Right ventricle myocardium inferior (tissue), 1 donor: ENCODE results near the gene PID1. TPM values are rescaled to one million over a fixed set of nuclear protein-coding genes. Genes with fewer than 3 reads are reported as not detected.

Source experiments
- ATAC-seq: fragments of 200-7000 bp; cut with Tn5 transposase; one replicate; pipeline ENCODE4 v1.9.1; 2020; ENCODE audit warnings: mild to moderate bottlenecking, moderate library complexity
- DNase-seq: peaks from one replicate; pipeline ENCODE4 v3.0.0; 2021; ENCODE audit errors: missing footprints
- intact Hi-C: fragments of 100-400 bp; cut with DNase I; formaldehyde crosslinking; loops from one replicate; pipeline ENCODE4 v1.11.0; 2022
- total RNA-seq: library from RNA; stranded (reverse); fragmentation: NEBNext Ultra II Directional; extraction: Animal tissue kit (Norgen Biotek cat#: 25700); gene quantifications from one replicate; pipeline ENCODE4 v1.2.1, GENCODE V29; 2021
- donor health status: DM: no; HTN: yes; CAD: no; lungs with severe emphysema.

PID1 gene
- total RNA-seq, 1 donor from 2014 or later = 8.4 TPM

DNA sequence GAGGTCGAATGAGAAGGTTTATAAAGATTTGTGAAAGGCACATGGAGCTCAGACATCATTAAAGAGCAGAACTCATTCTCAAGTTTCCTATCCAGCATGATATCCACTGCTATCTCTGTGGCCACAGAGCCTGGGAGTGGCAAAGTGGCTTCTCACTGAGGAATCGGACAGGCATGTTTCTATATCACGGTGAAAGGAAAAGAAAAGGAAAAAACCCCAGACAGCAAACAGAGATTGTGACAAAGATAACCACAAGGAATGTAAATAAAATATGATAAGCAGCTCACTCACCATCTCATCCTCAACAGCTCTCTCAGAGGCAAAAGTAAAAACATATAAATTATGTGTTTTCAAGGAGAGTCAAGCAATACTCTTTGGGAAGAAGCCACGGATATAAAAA is 2.5 kb downstream of the PID1 start:
- DNase-seq (no peak), ATAC-seq (no peak)
- intact Hi-C loops = no loop called here

DNA sequence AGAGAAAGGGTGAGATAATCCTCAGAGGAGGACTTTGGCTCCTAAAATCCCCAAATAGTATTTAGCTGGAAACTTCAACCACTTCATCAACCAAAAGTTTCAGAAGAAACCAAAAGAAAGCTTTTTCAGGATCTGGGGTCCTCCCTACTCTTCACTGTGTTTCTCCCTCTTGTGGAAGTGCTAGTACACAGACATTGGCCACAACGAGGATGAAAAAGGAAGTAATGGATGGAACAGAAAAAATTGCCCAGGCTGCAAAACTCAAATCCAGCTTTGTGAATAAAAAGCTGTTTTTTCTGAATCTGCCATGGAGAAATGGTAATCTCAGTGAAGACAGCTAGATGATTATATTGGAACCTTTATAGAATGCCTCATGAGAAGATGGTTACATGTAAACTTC is 4.0 kb downstream of the PID1 start:
- intact Hi-C loops = no loop called here
- DNase-seq = no peak
- ATAC-seq = no peak

DNA sequence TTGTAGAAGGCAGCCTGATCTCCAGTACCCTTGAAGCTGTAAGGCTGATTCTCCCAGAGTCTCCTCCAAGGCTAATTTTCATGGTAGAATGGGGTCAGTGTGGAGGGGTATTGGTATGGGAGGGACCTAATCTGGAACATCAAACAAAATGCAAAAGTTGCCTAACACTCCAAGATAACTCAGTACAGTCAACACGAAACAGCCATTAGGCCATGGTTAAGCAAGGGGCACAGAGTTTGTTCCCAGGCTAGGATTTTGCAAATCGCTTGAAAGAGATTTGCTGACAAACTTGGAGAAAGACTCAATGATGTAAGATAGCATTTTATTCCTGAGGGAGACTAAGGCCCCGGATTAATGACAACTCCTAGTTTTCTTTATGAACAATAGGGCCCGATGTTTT is 5.4 kb downstream of the PID1 start:
- ATAC-seq (peak; percentile 76), DNase-seq (no peak)
- intact Hi-C loops = no loop called here

GRCh38 chr2:229261599-229261998 is 9.5 kb downstream of the PID1 start:
- DNase-seq = peak; percentile 60
- intact Hi-C loops = no loop called here
- peak; percentile 35 for ATAC-seq

GRCh38 chr2:229261076-229261475 is 10.0 kb downstream of the PID1 start:
- ATAC-seq (no peak), DNase-seq (no peak)
- intact Hi-C loops = no loop called here

- ATAC-seq = peak; percentile 92
- no peak for DNase-seq
These were observed 13.1 kb downstream of the PID1 start for GRCh38 chr2:229257985-229258384.

DNA sequence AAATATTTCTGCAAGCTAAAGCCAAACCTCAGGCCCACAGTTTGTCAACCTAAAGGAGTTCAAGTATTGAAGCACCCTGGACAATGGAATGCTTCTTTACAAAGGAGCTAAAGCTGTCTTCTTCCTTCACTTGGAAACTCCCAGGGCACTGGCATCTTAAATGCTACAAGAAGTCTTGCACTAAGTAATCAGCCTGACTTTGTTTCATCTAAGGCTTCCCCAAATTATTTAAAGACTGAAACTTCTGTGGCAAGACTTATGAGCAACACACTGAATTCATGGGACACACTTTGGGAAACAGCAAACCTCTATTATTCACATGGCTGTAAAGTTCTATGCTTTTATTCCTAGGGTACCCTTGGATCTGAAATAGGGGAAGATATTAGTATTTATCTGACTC is 14.7 kb downstream of the PID1 start:
- intact Hi-C loops = no loop called here
- DNase-seq (no peak), ATAC-seq (no peak)

More at GRCh38 chr2:229257985-229258384, 13.1 kb downstream of the PID1 start:
- intact Hi-C loops = no loop called here

DNA sequence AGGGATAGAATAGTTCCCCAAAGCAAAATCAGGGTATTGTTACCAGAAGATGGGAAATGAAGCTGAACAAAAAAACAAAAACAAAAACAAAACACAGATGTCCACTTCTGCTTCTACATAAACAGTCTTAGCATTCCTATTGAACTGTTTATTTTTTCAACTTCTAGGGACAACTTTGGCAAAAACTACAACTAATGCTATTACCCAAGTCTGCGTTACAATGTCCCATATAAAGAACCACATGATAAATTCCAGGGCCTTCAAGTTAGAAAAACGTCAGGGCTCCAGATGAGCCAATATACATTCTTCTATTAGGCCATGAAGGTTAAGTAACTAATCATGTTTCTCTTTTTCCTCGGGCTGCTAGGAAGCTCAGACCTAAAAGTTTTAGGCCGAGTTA is 16.9 kb downstream of the PID1 start:
- ATAC-seq (no peak), DNase-seq (no peak)
- intact Hi-C loops = no loop called here

GRCh38 chr2:229252996-229253395 is 18.1 kb downstream of the PID1 start:
- intact Hi-C loops = no loop called here
- ATAC-seq = peak; percentile 77
- DNase-seq = no peak

- no peak for ATAC-seq
- intact Hi-C loops = no loop called here
- no peak for DNase-seq
These were observed 18.8 kb downstream of the PID1 start for GRCh38 chr2:229252280-229252679.

DNA sequence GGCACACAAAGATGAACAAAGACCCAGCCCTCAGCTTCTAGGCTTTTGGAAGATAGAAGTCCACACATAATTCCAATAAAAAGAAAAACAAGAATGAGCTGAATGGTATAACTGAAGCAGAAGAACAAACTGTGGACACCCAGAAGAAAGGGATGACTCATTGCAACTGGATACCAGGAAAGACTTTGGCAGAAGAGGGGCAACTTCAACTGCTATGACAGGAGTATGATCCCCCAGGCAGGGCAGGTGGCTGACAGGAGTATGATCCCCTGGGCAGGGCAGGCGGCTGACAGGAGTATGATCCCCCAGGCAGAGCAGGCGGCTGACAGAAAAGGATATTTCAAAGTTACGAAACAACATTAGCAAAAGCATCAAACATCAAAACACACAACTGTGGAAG is 21.6 kb downstream of the PID1 start:
- no peak for ATAC-seq
- DNase-seq = no peak
- intact Hi-C loops = no loop called here

- DNase-seq (no peak), ATAC-seq (no peak)
- intact Hi-C loops = no loop called here
These were observed 24.8 kb downstream of the PID1 start for GRCh38 chr2:229246334-229246733.

GRCh38 chr2:229244975-229245374 is 26.1 kb downstream of the PID1 start:
- intact Hi-C loops = no loop called here
- ATAC-seq (peak; percentile 39), DNase-seq (no peak)

DNA sequence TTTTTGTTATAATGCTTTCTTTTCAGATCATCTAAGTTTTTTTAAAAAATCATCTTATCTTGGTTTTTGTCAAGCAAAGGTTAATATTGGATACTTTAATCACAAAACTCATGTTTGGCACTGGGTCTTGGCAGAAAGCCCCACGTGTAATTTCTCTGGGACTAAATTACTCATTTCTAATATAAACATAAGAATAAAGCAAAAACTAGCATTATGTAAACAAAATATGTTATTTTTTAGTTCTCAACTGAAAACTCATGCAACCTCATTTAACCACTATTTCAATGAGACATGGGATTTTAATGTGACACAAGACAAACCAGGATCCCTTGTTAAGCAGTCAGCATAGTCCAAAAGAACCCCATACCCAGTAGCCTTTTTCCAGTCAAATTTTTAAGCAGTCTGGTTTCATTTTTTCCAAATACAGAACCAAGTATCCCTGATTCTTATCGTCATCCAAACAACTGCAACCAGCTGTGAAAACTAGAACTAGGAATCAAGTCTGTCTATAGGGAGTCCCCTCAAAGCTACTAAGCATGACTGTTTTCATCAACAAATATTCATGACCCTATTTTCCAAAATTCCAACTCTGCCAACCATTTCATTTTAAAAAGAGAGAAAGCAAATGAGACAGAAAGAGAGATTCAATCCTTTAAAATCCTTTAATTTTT is 27.1 kb downstream of the PID1 start:
- ATAC-seq = peak; percentile 34
- intact Hi-C loops = no loop called here

DNA sequence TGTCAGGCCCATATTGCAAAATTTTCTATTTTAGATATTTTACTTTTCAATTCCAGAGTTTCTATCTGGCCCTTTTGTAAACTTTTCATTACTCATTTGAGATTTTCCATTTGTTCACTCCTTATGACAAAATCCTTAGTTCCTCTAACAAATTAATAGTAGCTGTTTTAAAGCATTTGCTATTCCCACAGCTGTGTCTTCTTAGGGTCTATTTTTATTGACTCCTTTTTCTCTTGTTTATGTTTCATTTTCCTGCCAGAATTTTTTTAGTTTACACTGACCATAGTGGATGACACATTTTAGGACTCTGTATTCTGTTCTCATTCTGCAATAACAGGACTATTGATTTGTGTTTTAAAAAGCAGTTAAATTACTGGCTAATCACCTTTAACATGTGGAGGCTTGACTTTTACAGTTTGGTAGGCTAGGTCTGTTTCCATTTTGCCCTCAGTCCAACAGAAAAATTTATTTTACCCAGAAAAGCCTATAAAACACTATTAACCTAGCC is 30.0 kb downstream of the PID1 start:
- intact Hi-C loops = no loop called here
- no peak for ATAC-seq

More for the DNA sequence above, 27.1 kb downstream of the PID1 start:
- DNase-seq = no peak

DNA sequence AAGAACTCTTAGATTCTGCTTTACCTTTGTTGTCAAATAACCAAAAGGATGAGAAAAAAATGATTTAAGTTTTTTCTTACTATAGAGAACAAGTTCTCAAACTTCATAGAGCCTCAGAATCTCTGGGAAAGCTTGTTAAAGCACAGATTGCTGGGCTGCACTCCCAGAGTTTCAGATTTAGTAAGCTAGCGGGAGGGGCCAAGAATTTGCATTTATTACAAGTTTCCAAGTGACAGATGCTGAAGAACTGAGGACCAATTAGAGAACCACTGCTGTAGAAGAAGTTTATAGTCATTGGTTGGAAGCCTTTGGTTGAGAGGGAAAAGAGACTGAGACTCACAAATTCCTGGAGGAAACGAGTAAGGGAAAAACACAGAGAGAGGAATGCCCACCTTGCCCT is 32.1 kb downstream of the PID1 start:
- ATAC-seq (no peak), DNase-seq (no peak)
- intact Hi-C loops = no loop called here

More for the DNA sequence above, 30.0 kb downstream of the PID1 start:
- no peak for DNase-seq

GRCh38 chr2:229237270-229237669 is 33.8 kb downstream of the PID1 start:
- no peak for DNase-seq
- no peak for ATAC-seq
- intact Hi-C loops = no loop called here

DNA sequence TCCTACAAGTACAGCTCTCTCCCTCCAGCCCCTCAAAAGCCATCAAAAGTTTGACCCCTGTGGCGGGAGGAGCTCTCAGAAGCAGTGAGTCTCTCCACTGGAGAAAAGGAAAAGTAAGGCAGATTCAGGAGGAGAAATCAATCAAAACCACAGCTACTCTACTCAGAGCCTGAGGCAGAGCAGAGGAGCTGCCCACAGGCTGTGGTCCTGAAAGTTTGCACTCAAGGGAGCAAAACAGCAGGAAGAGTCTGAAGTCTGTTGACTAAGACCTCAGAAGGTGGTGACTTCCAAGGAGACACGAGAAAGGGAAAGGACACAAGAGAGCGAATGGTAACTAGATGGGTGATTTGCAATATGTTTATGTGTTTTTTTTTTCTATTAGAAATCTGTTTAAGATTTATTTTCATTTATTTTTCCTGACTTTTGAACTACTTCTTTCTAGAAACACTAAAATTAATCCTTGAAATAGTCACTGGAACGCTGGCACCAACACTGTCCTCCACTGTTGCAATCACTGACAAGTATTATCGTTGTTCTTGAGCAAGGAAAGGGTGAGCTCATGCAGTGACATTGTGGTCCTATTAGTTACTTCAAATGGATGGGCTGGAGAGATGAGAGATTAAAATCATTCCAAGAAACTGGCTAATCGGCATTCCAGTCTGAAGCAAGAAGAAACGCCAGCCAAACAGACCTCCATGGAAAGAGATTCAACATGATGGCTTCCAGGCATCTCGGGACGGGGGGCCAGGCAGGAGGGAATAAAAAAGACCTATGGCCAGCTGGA is 35.8 kb downstream of the PID1 start:
- ATAC-seq (peak; percentile 57), DNase-seq (no peak)
- intact Hi-C loops = no loop called here

GRCh38 chr2:229231885-229232284 is 39.2 kb downstream of the PID1 start:
- DNase-seq = no peak
- intact Hi-C loops = no loop called here
- peak; percentile 37 for ATAC-seq

DNA sequence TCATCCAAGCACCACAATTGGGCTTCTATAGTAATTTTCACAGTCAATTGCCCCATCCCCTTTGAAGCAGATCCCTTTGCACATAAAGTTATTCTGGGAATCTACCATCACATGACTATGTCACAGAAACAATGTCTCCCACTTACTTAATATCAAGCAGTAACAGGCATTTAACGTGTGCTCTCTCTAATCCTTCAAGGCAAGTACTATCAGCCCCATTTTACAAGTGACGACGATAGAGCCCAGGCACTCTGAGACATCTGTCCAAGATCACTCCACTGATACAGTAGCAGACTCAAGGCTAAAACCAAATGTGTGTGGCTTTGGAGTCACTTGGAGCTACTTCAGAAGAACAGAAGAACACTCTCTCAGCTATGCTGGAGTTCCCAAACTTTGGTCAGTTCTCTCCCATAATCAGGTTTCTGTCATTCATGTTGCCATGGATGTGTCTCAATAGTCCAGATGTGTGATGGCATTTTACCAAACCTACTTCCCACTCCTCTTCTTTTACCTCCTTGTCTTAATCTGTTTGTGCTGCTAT is 39.7 kb downstream of the PID1 start:
- ATAC-seq (no peak), DNase-seq (no peak)
- intact Hi-C loops = no loop called here
